Neural progenitor cell (in vitro differentiated cells): ENCODE results near the gene ZNF385D. TPM values are rescaled to one million over a fixed set of nuclear protein-coding genes. Genes with fewer than 3 reads are reported as not detected.

Experiments used
- DNase-seq: peaks from one replicate; pipeline ENCODE4 v3.0.0-alpha.2; 2016; ENCODE audit warnings: low spot score
- H2AFZ ChIP-seq: fragments of 200-600 bp; sonication (generic); replicated peaks from 2 replicates; pipeline ENCODE4 v1.6.1; 2016; ENCODE audit warnings: antibody characterized with exemption
- H3F3A ChIP-seq: fragments of 200-600 bp; sonication (generic); 2 replicates; pipeline ENCODE4 v1.6.1; 2016; ENCODE audit warnings: antibody characterized with exemption, low read depth
- H3K27ac ChIP-seq: fragments of 200-600 bp; sonication (generic); 2 replicates; pipeline ENCODE4 v1.5.1; 2016; ENCODE audit warnings: mild to moderate bottlenecking
- H3K27me3 ChIP-seq: fragments of 200-600 bp; sonication (generic); 2 replicates; pipeline ENCODE4 v1.6.1; 2016; ENCODE audit warnings: mild to moderate bottlenecking, moderate library complexity
- H3K36me3 ChIP-seq: fragments of 200-600 bp; sonication (generic); 2 replicates; pipeline ENCODE4 v1.5.1; 2016
- H3K4me1 ChIP-seq: fragments of 200-600 bp; sonication (generic); 2 replicates; pipeline ENCODE4 v1.6.1; 2016; ENCODE audit warnings: mixed run types
- H3K4me2 ChIP-seq: fragments of 200-600 bp; sonication (generic); 2 replicates; pipeline ENCODE4 v1.6.1; 2016
- H3K4me3 ChIP-seq: fragments of 200-600 bp; sonication (generic); 2 replicates; pipeline ENCODE4 v1.5.1; 2016
- H3K79me2 ChIP-seq: fragments of 200-600 bp; sonication (generic); 2 replicates; pipeline ENCODE4 v1.6.1; 2016; ENCODE audit warnings: low read depth
- H3K9ac ChIP-seq: fragments of 200-600 bp; sonication (generic); 2 replicates; pipeline ENCODE4 v1.6.1; 2016
- H3K9me3 ChIP-seq: fragments of 200-600 bp; sonication (generic); 2 replicates; pipeline ENCODE4 v1.5.1; 2016; ENCODE audit warnings: low read depth
- H4K20me1 ChIP-seq: fragments of 200-600 bp; sonication (generic); 2 replicates; pipeline ENCODE4 v1.6.1; 2016; ENCODE audit warnings: low read depth
- H3K27ac Mint-ChIP-seq: 3 replicates; pipeline ENCODE4 v1.8.0; 2021; ENCODE audit warnings: mixed read lengths
- H3K27me3 Mint-ChIP-seq: 2 replicates; pipeline ENCODE4 v1.8.0; 2022; ENCODE audit warnings: low read depth, mild to moderate bottlenecking, inconsistent platforms, moderate library complexity, mixed read lengths; ENCODE audit not compliant: insufficient read depth
- H3K36me3 Mint-ChIP-seq: 3 replicates; pipeline ENCODE4 v1.8.0; 2021; ENCODE audit warnings: mixed read lengths
- H3K4me1 Mint-ChIP-seq: 3 replicates; pipeline ENCODE4 v1.8.0; 2021; ENCODE audit warnings: mixed read lengths
- H3K4me3 Mint-ChIP-seq: 3 replicates; pipeline ENCODE4 v1.8.0; 2021; ENCODE audit warnings: mild to moderate bottlenecking, moderate library complexity, mixed read lengths
- H3K9me3 Mint-ChIP-seq: 3 replicates; pipeline ENCODE4 v1.8.0; 2020; ENCODE audit warnings: mixed read lengths
- EZH2 ChIP-seq: fragments of 200-600 bp; sonication (generic); IDR thresholded peaks from 2 replicates; pipeline ENCODE4 v1.6.1; 2017; ENCODE audit warnings: antibody characterized with exemption, mild to moderate bottlenecking, moderate library complexity
- EZH2phosphoT487 ChIP-seq: fragments of 200-600 bp; sonication (generic); IDR thresholded peaks from 2 replicates; pipeline ENCODE4 v1.6.1; 2017; ENCODE audit warnings: antibody characterized with exemption
- total RNA-seq: library from RNA; depleted of rRNA; stranded (reverse); fragments of >200 nt; gene quantifications from 2 replicates; pipeline ENCODE4 v1.2.3, GENCODE V29; 2015; ENCODE audit warnings: low replicate concordance
- TF ChIP-seq, protein P1 (sequence below): fragments of 200-600 bp; sonication (generic); IDR thresholded peaks from 2 replicates; pipeline ENCODE4 v1.5.1; 2017; ENCODE audit warnings: antibody characterized with exemption, mild to moderate bottlenecking

Gene ZNF385D
- total RNA-seq, 1 donor from 2014 or later: 4.4 TPM

DNA sequence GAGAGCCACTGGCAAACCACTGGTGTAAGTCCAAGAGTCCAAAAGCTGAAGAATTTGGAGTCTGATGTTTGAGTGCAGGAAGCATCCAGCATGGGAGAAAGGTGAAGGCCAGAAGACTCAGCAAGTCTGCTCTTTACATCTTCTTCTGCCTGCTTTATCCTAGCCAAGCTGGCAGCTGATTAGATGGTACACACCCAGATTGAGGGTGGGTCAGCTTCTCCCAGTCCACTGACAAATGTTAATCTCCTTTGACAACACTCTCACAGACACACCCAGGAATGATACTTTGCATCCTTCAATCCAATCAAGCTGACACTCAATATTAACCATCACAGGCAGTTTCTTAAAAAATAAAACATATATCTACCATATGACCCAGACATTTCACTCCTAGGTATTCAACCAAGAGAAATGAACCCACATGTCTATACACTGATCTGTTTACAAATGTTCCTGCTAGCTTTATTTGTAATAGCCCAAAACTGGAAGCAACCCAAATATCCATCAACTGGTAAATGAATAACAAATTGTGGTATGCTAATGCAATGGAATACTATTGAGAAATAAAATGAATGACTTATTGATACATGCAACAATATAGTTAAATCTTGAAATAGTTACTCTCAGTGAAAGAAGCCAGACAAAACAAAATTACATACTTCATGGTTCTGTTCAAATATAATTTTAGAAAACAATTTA, 373.8 kb downstream of the ZNF385D start:
- TF ChIP-seq EZH2: no peak
- no peak for TF ChIP-seq EZH2phosphoT487
- TF ChIP-seq, protein P1, sequence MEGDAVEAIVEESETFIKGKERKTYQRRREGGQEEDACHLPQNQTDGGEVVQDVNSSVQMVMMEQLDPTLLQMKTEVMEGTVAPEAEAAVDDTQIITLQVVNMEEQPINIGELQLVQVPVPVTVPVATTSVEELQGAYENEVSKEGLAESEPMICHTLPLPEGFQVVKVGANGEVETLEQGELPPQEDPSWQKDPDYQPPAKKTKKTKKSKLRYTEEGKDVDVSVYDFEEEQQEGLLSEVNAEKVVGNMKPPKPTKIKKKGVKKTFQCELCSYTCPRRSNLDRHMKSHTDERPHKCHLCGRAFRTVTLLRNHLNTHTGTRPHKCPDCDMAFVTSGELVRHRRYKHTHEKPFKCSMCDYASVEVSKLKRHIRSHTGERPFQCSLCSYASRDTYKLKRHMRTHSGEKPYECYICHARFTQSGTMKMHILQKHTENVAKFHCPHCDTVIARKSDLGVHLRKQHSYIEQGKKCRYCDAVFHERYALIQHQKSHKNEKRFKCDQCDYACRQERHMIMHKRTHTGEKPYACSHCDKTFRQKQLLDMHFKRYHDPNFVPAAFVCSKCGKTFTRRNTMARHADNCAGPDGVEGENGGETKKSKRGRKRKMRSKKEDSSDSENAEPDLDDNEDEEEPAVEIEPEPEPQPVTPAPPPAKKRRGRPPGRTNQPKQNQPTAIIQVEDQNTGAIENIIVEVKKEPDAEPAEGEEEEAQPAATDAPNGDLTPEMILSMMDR: no peak
- Histone ChIP-seq H3K4me3 (no peak overlapping the region), H4K20me1 (no peaks in the 10 kb centered on the region), H2AFZ (no peak overlapping the region), H3K4me2 (no peak overlapping the region), H3K36me3 (no peaks in the 10 kb centered on the region), H3K27ac (no peak overlapping the region), H3K27me3 (no peaks in the 10 kb centered on the region), H3K4me1 (peaks cover 4% of the 10 kb centered on the region), H3K9ac (no peak overlapping the region), H3F3A (no peaks in the 10 kb centered on the region), H3K79me2 (no peaks in the 10 kb centered on the region), H3K9me3 (no peaks in the 10 kb centered on the region)
- no peak for DNase-seq
- Mint-ChIP-seq H3K9me3 (no peaks in the 10 kb centered on the region), H3K4me3 (no peak overlapping the region), H3K27ac (no peak overlapping the region), H3K27me3 (no peaks in the 10 kb centered on the region), H3K4me1 (no peaks in the 10 kb centered on the region), H3K36me3 (no peaks in the 10 kb centered on the region)

DNA sequence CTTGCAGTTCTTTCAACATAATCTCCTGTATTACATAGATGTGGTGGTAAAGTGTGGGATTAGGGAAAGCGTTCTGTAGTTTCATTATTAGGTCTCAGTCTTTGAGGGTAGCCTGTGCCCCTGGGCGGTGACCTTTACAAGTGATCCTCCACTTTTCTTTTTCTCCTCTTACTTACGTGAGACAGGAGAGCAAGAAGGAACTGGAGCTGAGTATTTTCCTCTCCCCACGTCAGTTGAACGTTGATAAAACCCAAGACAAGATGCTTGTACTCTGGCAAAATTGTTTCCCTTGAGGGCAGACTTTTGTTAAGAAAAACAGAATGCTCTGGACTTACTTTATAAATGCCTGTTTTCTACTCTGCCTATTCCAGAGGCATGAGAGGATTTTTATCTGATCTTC, 378.7 kb downstream of the ZNF385D start:
- H2AFZ ChIP-seq: peak overlapping the region; percentile 54

More for the DNA sequence above, 378.7 kb downstream of the ZNF385D start:
- Mint-ChIP-seq H3K9me3 (peaks cover 4% of the 10 kb centered on the region), H3K27me3 (no peaks in the 10 kb centered on the region), H3K27ac (no peak overlapping the region), H3K4me1 (no peaks in the 10 kb centered on the region), H3K4me3 (no peak overlapping the region), H3K36me3 (no peaks in the 10 kb centered on the region)
- H3K36me3 ChIP-seq: no peaks in the 10 kb centered on the region
- no peak overlapping the region for H3K4me2 ChIP-seq
- no peaks in the 10 kb centered on the region for H4K20me1 ChIP-seq
- peaks cover 6% of the 10 kb centered on the region for H3K4me1 ChIP-seq
- H3K27ac ChIP-seq: no peak overlapping the region
- no peaks in the 10 kb centered on the region for H3F3A ChIP-seq
- no peak for DNase-seq
- no peaks in the 10 kb centered on the region for H3K79me2 ChIP-seq
- H3K27me3 ChIP-seq: no peaks in the 10 kb centered on the region
- TF ChIP-seq, protein P1: no peak
- no peak for TF ChIP-seq EZH2
- TF ChIP-seq EZH2phosphoT487: no peak
- H3K9me3 ChIP-seq: no peaks in the 10 kb centered on the region
- H3K4me3 ChIP-seq: no peak overlapping the region
- no peak overlapping the region for H3K9ac ChIP-seq
